ENCODE measurements around the gene NRCAM.
"Not testable (repeated sequence)": the region's sequence is repeated elsewhere in the genome, so short reads cannot be mapped to it uniquely, and the experiment has no call there.

NRCAM gene

DNA sequence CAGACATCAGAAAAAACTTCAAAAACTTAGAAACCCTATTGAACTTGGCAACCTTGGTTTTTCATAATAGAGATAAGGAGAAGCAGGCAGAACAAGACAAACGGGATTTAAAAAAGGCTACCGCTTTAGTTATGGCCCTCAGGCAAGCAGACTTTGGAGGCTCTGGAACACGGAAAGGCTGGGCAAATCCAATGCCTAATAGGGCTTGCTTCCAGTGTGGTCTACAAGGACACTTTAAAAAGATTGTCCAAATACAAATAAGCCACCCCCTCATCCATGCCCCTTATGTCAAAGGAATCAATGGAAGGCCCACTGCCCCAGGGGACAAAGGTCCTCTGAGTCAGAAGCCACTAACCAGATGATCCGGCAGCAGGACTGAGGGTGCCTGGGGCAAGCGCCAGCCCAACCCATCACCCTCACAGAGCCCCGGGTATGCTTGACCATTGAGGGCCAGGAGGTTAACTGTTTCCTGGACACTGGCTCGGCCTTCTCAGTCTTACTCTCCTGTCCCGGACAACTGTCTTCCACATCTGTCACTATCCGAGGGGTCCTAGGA, 115.3 kb downstream of the NRCAM start:
- no peak for DNase-seq (ENCODE audit: low read depth)

DNA sequence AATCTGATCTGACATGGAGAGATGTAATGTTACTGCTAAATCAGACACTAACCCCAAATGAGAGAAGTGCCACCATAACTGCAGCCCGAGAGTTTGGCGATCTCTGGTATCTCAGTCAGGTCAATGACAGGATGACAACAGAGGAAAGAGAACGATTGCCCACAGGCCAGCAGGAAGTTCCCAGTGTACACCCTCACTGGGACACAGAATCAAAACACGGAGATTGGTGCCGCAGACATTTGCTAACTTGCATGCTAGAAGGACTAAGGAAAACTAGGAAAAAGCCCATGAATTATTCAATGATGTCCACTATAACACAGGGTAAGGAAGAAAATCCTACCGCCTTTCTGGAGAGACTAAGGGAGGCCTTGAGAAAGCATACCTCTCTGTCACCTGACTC, 115.8 kb downstream of the NRCAM start:
- not testable (repeated sequence) for DNase-seq (ENCODE audit: low read depth)

DNA sequence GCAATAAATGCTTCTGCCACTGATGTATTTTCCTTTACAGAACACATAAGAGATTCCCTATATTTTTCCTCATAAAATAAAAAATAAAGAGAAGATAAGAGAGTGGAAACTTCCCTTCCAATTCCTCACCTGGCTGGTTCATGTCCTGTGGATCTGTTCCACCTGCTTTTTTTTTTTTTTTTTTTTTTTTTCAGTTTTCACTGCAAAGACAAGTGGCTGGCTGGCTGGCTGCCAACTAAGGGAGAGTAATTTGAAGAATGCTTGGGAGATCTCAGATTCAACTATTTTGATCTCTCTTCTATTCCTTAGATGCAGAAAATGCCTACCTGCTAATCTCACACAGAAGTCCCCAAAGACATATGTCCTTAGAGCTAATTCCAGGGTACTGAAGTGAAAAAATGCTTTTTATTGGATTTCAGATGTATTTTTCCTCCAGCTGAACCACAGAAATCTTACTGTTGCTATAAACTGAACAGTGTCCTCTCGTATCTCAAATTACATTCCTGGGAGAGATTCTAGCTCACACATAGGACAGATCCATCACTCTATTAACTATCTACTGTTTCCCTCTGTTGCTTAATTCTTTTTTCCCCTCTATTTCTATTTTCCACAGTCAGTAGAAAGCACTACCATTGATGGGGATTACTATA, 120.8 kb downstream of the NRCAM start:
- DNase-seq (ENCODE audit: low read depth): no peak

DNA sequence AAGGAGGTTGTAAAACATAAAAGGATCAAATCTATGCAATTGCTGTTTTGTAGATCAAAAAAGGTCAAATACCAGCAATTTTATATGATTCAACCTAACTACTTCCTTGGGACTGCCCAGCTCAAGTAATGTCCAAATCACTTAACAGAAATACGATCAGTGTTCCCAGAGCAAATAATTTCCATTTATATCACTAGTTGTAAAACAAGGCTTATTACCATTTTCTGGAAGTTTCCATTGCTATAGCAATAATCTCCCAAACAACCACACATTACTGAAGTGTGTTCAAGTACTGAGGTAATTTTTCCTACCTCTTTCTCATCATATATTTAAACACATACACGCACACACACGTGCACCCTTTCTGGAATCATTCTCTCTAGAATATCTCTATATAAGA, 123.3 kb downstream of the NRCAM start:
- no peak for DNase-seq (ENCODE audit: low read depth)

DNA sequence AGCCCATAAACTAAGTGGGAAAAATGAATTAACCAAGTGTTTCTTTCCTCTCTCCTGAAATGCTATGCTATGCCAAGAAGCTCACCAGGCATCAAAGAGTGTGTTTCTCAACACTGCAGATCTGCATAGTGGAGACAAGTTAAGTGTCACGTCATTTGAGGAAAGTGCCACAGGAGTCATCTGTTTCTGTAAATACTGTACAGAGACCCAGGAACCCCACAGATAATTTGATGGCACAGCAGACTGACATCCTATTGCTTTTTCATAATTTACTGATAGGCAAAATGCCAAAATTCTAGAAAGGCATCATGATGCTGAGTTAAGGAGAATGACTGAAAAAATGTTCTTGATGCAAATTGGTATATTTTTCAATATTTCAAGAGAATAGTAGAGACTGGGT, 124.3 kb downstream of the NRCAM start:
- DNase-seq (ENCODE audit: low read depth): no peak

DNA sequence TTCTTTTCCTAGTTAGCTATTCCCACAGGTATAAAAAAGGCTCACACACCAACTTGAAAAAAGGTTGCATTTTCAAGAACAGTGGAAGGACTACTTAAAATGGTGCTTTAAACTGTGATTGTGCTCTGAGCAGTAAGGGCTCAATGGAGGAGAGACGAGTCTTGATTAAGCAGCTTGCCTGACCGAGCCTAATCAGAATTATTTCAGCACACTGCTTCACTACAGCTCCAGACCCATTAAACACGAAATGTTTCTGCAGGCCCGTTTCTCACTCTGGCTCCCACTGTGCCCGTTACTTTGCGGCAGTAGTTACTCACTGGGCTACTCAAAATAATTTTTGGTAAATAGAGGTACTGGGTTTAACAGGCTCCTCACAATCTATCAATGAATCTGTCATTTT, 126.0 kb downstream of the NRCAM start:
- DNase-seq (ENCODE audit: low read depth): no peak

DNA sequence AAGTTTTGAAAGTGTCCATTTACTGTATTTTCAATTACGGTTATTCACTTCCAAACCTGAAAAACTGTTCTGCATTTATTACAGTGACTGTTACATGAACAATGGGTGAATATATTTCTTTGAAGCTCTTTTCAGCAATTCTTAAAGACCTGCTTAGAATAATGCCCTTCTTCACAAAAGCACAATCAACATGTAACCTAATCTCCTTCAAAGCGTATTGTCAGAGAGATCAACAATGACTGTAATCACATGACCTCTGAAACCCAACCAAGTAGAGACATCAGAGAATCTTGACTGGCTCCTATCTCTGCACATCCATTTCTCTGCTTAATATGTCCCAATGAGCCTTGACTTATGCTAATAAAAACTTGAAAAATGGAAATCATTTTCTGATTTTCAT, 126.7 kb downstream of the NRCAM start:
- no peak for DNase-seq (ENCODE audit: low read depth)

DNA sequence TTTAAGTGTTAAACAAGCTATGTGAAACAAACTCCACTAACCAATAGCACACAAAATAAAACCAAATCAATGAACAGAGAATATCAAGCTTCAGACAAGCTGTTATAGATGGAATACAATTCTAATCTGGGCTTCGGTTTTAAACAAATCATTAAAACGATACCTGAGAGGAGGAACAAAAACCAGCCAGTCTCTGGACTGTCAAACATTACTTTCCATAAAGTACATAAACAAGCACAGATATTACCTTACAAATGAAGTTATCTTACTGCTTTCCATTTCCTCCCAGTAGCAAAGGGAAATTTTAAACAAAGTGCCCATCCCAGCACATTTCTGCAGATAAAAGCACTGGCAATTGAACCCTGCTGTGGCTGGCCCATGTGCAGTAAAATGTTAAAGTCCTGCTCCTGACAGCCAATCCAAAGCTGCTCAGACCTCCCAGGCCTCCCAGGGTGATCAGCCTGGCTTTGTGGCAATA, 128.0 kb downstream of the NRCAM start:
- no peak for DNase-seq (ENCODE audit: low read depth)

DNA sequence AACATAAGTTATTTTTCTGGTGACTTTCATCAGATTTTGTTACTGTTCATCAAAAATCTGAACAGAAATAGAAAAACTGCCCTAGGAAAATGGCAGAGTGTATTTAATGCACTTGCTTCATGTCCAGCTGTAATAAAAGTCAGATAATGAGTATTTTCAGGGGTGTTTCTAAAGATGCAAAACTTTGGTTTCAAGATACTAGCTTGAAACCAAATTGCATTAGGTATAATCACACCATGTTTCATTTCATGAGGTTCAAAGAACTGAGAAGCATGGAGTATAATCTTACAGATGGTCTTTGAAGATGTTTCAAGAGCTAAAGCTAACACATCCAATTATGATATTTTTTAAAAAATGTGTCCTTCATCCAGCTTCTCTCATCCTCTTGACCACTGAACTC, 128.9 kb downstream of the NRCAM start:
- DNase-seq (ENCODE audit: low read depth): no peak

DNA sequence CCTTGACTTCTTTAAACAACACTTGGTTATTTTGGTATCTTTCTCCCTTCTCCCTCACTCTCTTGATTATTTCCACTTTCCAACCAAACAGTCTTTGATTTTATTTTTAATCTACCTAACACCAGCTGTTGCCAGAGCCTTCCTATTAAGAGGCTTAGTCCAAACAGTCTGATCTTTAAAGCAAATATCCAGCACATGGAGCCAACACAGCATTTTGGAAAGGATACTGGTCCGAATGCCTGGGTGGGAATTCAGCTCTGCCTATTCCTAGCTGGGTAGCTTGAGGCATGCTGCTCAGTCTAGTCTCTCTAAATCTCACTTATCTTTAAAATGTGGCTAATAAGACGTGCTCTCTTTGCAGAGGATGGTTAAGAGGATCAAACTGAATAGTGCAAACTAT, 129.3 kb downstream of the NRCAM start:
- DNase-seq (ENCODE audit: low read depth): no peak

DNA sequence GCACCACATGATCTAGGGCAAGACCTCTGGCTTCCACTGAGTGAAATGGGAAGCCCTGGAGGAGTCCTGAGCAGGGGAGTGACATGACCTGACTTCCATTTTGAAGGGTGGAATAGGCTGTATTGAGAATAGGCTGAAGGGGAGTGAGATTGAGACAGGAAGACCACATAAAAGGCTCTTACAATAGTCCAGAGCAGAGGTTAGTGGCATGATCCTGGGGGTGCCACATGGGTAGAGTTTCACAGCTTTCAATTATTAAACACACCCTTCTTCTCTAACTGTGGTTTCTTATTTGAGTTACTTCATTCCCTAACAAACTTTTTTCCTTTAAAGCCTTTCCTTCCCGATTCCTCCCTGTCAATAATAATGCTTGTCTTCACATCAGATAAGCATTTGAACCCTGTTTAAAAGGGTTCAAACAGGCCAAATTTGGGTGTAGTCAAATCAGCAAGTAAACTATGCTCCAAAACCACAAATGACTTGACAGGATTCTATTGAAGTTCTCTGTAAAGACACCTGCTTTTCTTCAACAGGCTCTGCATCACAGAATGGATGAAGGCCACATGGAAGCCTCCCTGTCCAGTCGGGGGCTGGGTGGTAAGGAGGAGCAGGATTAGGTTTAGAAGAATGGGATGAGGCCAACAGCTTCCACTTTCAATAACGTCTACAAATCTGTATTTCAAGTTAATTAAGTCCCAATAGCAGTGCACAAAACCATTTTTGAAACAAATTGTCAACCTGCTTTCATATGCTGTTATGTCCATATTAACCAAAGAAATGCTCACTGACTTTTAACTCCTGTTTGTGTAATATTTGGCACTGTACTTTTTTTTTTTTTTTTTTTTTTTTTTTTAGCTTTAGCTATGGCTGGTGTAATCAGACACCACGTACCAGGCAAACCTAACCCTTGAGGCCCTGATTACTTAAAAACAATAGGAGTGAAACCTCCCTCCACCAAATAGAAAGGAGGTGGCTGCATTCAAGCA, 131.9 kb downstream of the NRCAM start:
- DNase-seq (ENCODE audit: low read depth): no peak

DNA sequence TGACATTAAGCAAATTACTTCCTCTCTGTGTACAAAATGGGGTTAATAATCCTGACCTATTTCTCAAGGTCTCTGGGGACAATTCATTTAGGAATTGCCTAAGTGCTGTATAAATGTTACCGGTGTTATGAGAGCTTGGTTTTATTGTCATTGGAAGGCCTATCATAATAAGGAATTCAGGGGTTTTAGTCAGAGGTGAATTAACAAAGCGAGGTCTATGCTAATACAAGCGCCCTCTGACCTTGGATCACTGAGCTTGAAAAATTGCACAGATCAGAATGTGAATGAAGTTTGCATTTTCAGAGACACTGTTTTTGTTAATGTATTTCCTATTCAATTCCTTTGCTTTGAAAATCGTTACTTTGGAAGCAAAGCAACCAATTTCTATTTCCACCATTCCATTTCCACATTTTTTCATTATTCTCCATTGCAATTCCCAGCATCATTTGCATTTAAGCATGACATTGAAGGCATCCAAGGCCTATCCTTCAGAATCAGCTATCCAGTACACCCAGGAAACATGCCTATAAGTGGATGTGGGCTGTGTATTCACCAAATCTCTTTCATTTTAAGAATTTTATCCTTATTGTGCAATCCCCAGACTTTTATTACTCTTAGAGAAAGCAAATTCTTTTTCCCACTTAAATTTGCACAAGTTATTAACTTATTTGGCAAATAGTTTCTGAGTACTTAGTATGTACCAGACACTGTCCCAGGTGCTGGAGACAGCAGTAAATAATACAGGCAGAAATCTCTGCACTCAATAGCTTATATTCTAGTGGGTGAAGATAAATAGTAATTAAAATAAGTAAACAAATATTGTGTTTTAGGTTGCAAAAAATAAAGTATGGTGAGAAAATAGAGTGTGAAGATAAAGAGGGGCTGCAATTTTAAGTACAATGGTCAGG, 133.1 kb downstream of the NRCAM start:
- DNase-seq (ENCODE audit: low read depth): no peak

DNA sequence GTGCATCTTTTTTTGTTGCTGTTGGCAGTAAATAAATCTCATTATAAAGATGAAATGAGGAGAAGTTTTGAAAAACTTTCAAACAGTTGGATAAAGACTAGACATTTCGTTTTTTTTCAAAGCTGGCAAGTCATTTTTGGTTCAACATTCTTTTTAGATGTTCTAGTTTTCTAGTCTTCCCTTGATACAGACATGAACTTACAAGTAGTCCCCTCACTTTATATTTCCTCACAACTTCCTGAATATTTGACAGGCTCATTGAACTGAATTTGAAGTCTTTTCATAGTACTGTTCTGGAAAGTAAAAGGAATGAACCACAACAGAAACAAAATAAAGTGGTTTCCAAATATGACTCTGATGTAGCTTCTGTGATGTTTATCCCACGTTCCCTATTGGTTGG, 134.2 kb downstream of the NRCAM start:
- DNase-seq (ENCODE audit: low read depth): no peak

DNA sequence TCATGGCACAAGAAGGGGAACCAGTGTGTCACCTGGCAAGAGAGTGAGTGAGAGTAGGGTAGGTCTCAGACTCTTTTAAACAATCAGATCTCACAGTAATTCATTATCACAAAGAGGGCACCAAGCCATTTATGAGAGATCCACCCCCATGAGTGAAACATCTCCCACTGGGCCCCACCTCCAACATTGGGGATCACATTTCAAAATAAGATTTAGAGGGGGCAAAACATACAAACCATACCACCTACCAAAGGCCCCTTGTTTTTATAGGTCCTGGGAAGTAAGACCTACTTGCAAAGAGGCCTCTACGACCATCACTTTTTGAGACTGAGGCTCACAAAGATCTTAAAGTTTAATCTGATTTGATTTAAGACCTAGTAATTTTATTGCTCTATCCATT, 134.9 kb downstream of the NRCAM start:
- no peak for DNase-seq (ENCODE audit: low read depth)

DNA sequence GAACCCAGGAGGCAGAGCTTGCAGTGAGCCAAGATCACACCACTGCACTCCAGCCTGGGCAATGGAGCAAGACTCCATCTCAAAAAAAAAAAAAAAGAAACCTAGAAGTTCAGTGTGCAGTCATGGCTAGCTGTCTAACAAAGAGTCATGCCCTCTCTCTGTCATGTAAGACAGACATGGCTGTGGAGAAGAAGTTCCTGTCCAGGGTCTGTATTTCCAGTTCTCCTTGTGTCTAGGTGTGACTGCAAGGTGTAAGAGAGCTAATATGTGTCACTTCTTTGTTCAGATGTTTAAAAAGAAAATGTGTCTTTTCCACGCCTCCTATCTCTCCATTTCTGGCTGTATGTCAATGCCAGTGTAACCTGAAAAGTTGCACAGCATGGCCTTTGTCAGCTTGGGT, 139.5 kb downstream of the NRCAM start:
- no peak for DNase-seq (ENCODE audit: low read depth)

DNA sequence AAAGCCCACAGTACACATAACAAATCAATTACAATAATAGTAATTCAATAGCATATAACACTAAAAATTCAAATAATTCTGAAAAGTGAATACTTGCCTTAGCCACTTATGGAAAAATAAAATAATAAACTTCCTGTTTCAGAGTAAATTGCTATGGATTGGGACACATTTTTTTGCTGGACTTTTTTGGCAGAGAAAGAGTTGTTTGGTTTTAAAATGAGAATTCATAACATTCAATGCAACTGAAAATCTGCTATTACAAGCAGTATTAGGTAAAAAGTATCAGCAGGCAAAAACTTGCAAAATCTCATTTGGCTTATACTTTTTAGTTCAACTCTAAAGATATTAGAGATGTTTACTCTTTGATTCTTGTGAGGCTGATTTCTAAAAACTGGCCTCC, 141.7 kb downstream of the NRCAM start:
- DNase-seq (ENCODE audit: low read depth): no peak

DNA sequence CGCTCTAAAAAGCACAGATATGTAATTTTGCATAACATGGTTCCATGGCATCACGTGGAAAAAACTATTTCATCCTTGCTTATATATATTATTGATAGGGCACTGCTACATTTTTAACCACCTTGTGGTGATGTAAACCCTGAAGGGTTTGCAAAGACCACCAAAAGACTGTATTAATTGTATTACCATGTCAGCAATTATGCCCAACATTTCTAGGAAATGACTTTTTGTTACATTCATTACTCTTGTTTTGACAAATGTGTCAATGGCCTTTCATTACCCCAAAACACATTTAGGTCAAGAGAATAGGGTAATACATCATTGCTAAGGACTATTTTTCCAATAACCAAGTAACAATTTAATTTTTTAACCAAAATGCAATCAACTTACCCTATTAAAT, 142.2 kb downstream of the NRCAM start:
- DNase-seq (ENCODE audit: low read depth): no peak

DNA sequence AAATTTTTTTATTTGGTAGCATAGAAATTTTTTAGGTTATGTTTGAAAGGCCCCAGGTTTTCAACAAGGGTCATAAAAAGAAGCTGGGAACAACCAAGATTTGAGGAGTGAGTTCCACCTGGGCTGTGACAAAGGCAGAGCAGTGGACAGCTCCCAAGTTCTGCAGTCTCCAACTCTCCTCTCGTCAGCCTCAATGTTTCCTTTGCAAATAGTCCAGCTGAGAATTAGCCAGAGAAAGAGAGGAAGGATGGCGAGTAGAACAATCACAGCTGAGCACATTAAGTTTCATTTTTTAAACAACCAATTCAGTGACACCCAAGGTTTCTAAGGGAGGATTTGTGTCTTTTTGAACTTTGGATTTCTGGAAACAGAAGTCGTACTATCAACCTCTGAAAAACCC, 143.2 kb downstream of the NRCAM start:
- DNase-seq (ENCODE audit: low read depth): no peak

DNA sequence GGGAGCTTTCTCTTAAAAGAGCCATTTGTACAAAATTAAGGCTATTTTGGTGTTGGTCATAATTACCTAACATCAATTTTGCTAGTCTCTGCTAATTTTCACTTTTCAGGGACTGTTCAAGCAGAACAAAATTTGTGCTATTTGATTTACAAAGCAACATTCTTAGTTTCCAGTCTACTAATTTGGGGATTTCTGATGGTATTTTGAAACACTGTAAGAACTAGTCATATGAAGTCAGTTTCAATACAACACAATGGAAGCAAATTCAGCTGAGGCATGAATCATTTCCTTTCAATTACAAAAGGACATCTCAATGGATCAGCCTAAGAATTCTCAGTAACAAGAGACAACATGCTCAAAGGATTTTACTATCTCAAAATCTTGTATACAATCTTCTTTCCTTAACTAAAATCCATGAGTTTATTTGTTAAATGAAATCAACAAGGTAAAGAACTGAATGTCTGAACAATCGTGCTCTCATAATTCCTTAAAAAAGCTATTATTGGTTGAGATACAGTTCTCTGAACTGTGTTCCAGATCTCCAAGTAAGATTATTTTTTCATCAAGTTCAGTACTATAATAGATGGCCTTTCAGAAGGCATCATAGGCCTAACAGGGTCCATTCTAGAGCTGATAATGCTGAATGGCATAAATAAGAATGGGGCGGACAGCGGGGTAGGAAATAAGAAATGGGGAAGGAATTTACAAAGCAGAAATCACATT, 144.6 kb downstream of the NRCAM start:
- peak; percentile 51 for DNase-seq (ENCODE audit: low read depth)

DNA sequence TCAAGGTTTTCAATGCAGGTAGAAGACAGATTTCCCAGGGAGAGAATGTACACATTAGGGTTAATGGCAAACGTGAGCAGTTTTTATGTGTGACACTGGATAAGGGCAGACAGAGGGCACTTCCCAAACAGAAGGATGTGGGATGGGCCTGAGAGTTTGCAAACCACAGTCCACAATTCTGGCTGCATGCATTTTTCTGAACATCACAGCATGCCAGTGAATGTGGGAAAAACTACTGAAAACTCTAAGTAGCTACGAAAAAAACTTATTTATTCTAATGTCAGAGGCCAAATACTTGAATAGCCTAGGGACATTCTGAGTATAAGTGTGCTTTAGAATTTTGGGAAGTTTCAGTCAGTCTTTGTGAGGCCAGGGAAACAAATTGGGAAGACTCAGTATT, 145.9 kb downstream of the NRCAM start:
- DNase-seq (ENCODE audit: low read depth): peak; percentile 28

DNA sequence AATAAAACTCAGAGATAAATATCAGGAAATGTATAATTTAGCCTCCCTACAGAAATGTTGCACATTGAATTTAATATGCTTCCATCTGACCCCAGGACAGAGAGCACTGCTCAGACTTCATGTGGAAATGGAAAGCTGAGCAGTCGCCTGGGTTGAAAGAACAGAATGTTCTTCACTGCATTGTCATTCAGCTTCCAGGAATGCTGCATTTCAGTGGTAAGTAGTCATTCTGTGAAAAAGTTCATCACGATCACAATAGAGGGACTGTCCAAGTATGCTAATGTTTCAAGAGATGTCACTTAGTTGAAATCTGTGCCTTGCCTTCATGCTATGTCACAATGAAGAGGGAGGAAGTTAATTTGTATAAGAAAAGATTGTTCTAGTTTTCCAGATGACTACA, 147.3 kb downstream of the NRCAM start:
- DNase-seq (ENCODE audit: low read depth): no peak

All from stromal cell of bone marrow (primary cell).